Measurements from ENCODE around the gene C1orf116. TPM values are rescaled to one million over a fixed set of nuclear protein-coding genes. Genes with fewer than 3 reads are reported as not detected.

The C1orf116 gene
- total and polyA plus RNA-seq, 7 experiments from 2014 or later = 0.11 to 0.15 TPM; not detected in 5

GRCh38 chr1:207007352-207008033 lies 25.1 kb downstream of the C1orf116 start:
- POLR2A ChIA-PET = no interaction called here
- Histone ChIP-seq H3K4me3 (ENCODE audit: low read length) (no peak overlapping the region), H3K9me3 (ENCODE audit: control insufficient read depth in 2 of 3, low read length in 3 of 3) (no peaks in the 10 kb centered on the region), H3K27ac (ENCODE audit: low read depth, low read length) (no peak overlapping the region), H3K4me1 (ENCODE audit: control insufficient read depth in 2 of 2, insufficient read depth in 2 of 2, low read length in 2 of 2) (no peaks in the 10 kb centered on the region), H3K36me3 (ENCODE audit: control insufficient read depth in 2 of 3, insufficient read depth in 3 of 3, low read length in 3 of 3) (no peaks in the 10 kb centered on the region), H3K27me3 (ENCODE audit: control insufficient read depth in 2 of 2, insufficient read depth in 2 of 2, low read length in 2 of 2) (no peaks in the 10 kb centered on the region)
- Mint-ChIP-seq H3K4me3 (no peak overlapping the region), H3K27me3 (peaks cover 6 to 42% (median 14%) of the 10 kb centered on the region in 5 donors), H3K4me1 (peaks cover 0 to 8% (median 4%) of the 10 kb centered on the region in 7 donors), H3K9me3 (no peaks in the 10 kb centered on the region), H3K27ac (no peak overlapping the region), H3K36me3 (no peaks in the 10 kb centered on the region)
- ATAC-seq (no peak), DNase-seq (no peak)
- CTCF ChIA-PET = no interaction called here
- intact Hi-C loops (cut with micrococcal nuclease) = loop anchor here in 1 of 2 donors (5.0 kb wide), 1 partner anchor 70 kb away; no protein-coding TSS in a partner anchor

- H3K9me3 Mint-ChIP-seq = no peaks in the 10 kb centered on the region
- no peaks in the 10 kb centered on the region for H3K4me1 ChIP-seq (ENCODE audit: control insufficient read depth in 2 of 2, insufficient read depth in 2 of 2, low read length in 2 of 2)
- no peaks in the 10 kb centered on the region for H3K9me3 ChIP-seq (ENCODE audit: control insufficient read depth in 2 of 3, low read length in 3 of 3)
- H3K36me3 Mint-ChIP-seq = no peaks in the 10 kb centered on the region
- POLR2A ChIA-PET = no interaction called here
- H3K27me3 ChIP-seq (ENCODE audit: control insufficient read depth in 2 of 2, insufficient read depth in 2 of 2, low read length in 2 of 2) = no peaks in the 10 kb centered on the region
- H3K4me1 Mint-ChIP-seq = peaks cover 0 to 8% (median 4%) of the 10 kb centered on the region in 7 donors
- CTCF ChIA-PET = no interaction called here
- H3K27ac Mint-ChIP-seq = no peak overlapping the region
- intact Hi-C loops (cut with micrococcal nuclease) = loop anchor here in 1 of 2 donors (5.0 kb wide), 1 partner anchor 70 kb away; no protein-coding TSS in a partner anchor
- no peak overlapping the region for H3K4me3 ChIP-seq (ENCODE audit: low read length)
- DNase-seq = no peak
- H3K4me3 Mint-ChIP-seq = no peak overlapping the region
- H3K27ac ChIP-seq (ENCODE audit: low read depth, low read length) = no peak overlapping the region
- ATAC-seq = no peak
- H3K27me3 Mint-ChIP-seq = peaks cover 2 to 37% (median 8%) of the 10 kb centered on the region in 5 donors
- no peaks in the 10 kb centered on the region for H3K36me3 ChIP-seq (ENCODE audit: control insufficient read depth in 2 of 3, insufficient read depth in 3 of 3, low read length in 3 of 3)
Measured at GRCh38 chr1:207006914-207007313, 25.6 kb downstream of the C1orf116 start.

- peaks cover 0 to 30% (median 6%) of the 10 kb centered on the region in 5 donors for H3K27me3 Mint-ChIP-seq
- H3K27ac Mint-ChIP-seq = no peak overlapping the region
- H3K36me3 ChIP-seq (ENCODE audit: control insufficient read depth in 2 of 3, insufficient read depth in 3 of 3, low read length in 3 of 3) = no peaks in the 10 kb centered on the region
- H3K9me3 ChIP-seq (ENCODE audit: control insufficient read depth in 2 of 3, low read length in 3 of 3) = no peaks in the 10 kb centered on the region
- H3K4me1 ChIP-seq (ENCODE audit: control insufficient read depth in 2 of 2, insufficient read depth in 2 of 2, low read length in 2 of 2) = no peaks in the 10 kb centered on the region
- H3K9me3 Mint-ChIP-seq = no peaks in the 10 kb centered on the region
- intact Hi-C loops (cut with micrococcal nuclease) = loop anchor here in 1 of 2 donors (5.0 kb wide), 1 partner anchor 71 kb away; no protein-coding TSS in a partner anchor
- DNase-seq = no peak
- ATAC-seq = no peak
- no peak overlapping the region for H3K27ac ChIP-seq (ENCODE audit: low read depth, low read length)
- no peaks in the 10 kb centered on the region for H3K36me3 Mint-ChIP-seq
- ChIA-PET CTCF (interaction anchor here (0.8 to 1.0 kb wide), 3 partner anchors 24 to 280 kb away, joined by 3 to 4 read pairs (median 3); no protein-coding TSS in a partner anchor), POLR2A (no interaction called here)
- H3K4me3 Mint-ChIP-seq = no peak overlapping the region
- H3K27me3 ChIP-seq (ENCODE audit: control insufficient read depth in 2 of 2, insufficient read depth in 2 of 2, low read length in 2 of 2) = no peaks in the 10 kb centered on the region
- no peak overlapping the region for H3K4me3 ChIP-seq (ENCODE audit: low read length)
- H3K4me1 Mint-ChIP-seq = peaks cover 0 to 8% (median 4%) of the 10 kb centered on the region in 7 donors
Measured at GRCh38 chr1:207006083-207006482, 26.5 kb downstream of the C1orf116 start.

GRCh38 chr1:207004931-207005830 lies 27.4 kb downstream of the C1orf116 start:
- Mint-ChIP-seq H3K27me3 (peaks cover 0 to 26% (median 6%) of the 10 kb centered on the region in 5 donors), H3K4me1 (peaks cover 0 to 8% (median 4%) of the 10 kb centered on the region in 7 donors), H3K36me3 (no peaks in the 10 kb centered on the region), H3K9me3 (no peaks in the 10 kb centered on the region), H3K27ac (peak overlapping the region in 1 of 9 donors; percentile 36), H3K4me3 (peak overlapping the region in 1 of 10 donors; percentile 53)
- Histone ChIP-seq H3K27me3 (ENCODE audit: control insufficient read depth in 2 of 2, insufficient read depth in 2 of 2, low read length in 2 of 2) (no peaks in the 10 kb centered on the region), H3K36me3 (ENCODE audit: control insufficient read depth in 2 of 3, insufficient read depth in 3 of 3, low read length in 3 of 3) (no peaks in the 10 kb centered on the region), H3K4me3 (ENCODE audit: low read length) (no peak overlapping the region), H3K9me3 (ENCODE audit: control insufficient read depth in 2 of 3, low read length in 3 of 3) (no peaks in the 10 kb centered on the region), H3K4me1 (ENCODE audit: control insufficient read depth in 2 of 2, insufficient read depth in 2 of 2, low read length in 2 of 2) (no peaks in the 10 kb centered on the region), H3K27ac (ENCODE audit: low read depth, low read length) (no peak overlapping the region)
- DNase-seq (peak in 5 of 9 donors; percentile 7 to 28 (median 22)), ATAC-seq (peak; percentile 67)
- ChIA-PET POLR2A (interaction anchor here (0.6 kb wide), 1 partner anchor 177 kb away, joined by 3 read pairs; no protein-coding TSS in a partner anchor), CTCF (interaction anchor here (0.8 to 1.1 kb wide), 7 partner anchors 16 to 534 kb away, joined by 3 to 4 read pairs (median 3); partner anchors contain the start of gene IKBKE)
- intact Hi-C loops (cut with micrococcal nuclease) = loop anchor here (1.0 to 5.0 kb wide), 3 partner anchors 72 to 279 kb away; no protein-coding TSS in a partner anchor

- Mint-ChIP-seq H3K4me3 (no peak overlapping the region), H3K36me3 (no peaks in the 10 kb centered on the region), H3K9me3 (no peaks in the 10 kb centered on the region), H3K27me3 (peaks cover 0 to 28% (median 6%) of the 10 kb centered on the region in 5 donors), H3K4me1 (peaks cover 0 to 8% (median 4%) of the 10 kb centered on the region in 7 donors), H3K27ac (no peak overlapping the region)
- intact Hi-C loops (cut with micrococcal nuclease) = no loop called here
- POLR2A ChIA-PET = no interaction called here
- Histone ChIP-seq H3K27me3 (ENCODE audit: control insufficient read depth in 2 of 2, insufficient read depth in 2 of 2, low read length in 2 of 2) (no peaks in the 10 kb centered on the region), H3K36me3 (ENCODE audit: control insufficient read depth in 2 of 3, insufficient read depth in 3 of 3, low read length in 3 of 3) (no peaks in the 10 kb centered on the region), H3K9me3 (ENCODE audit: control insufficient read depth in 2 of 3, low read length in 3 of 3) (no peaks in the 10 kb centered on the region), H3K27ac (ENCODE audit: low read depth, low read length) (no peak overlapping the region), H3K4me1 (ENCODE audit: control insufficient read depth in 2 of 2, insufficient read depth in 2 of 2, low read length in 2 of 2) (no peaks in the 10 kb centered on the region), H3K4me3 (ENCODE audit: low read length) (no peak overlapping the region)
- ATAC-seq (no peak), DNase-seq (no peak)
- CTCF ChIA-PET = interaction anchor here (0.8 to 1.2 kb wide), 2 partner anchors 11 to 90 kb away, joined by 3 to 4 read pairs; no protein-coding TSS in a partner anchor
Measured at GRCh38 chr1:207003210-207003609, 29.3 kb downstream of the C1orf116 start.

- Histone ChIP-seq H3K27me3 (ENCODE audit: control insufficient read depth in 2 of 2, insufficient read depth in 2 of 2, low read length in 2 of 2) (no peaks in the 10 kb centered on the region), H3K4me1 (ENCODE audit: control insufficient read depth in 2 of 2, insufficient read depth in 2 of 2, low read length in 2 of 2) (no peaks in the 10 kb centered on the region), H3K9me3 (ENCODE audit: control insufficient read depth in 2 of 3, low read length in 3 of 3) (no peaks in the 10 kb centered on the region), H3K27ac (ENCODE audit: low read depth, low read length) (no peak overlapping the region), H3K4me3 (ENCODE audit: low read length) (no peak overlapping the region), H3K36me3 (ENCODE audit: control insufficient read depth in 2 of 3, insufficient read depth in 3 of 3, low read length in 3 of 3) (no peaks in the 10 kb centered on the region)
- intact Hi-C loops (cut with micrococcal nuclease) = no loop called here
- no peaks in the 10 kb centered on the region for H3K36me3 Mint-ChIP-seq
- no peak for ATAC-seq
- no peaks in the 10 kb centered on the region for H3K9me3 Mint-ChIP-seq
- no peak for DNase-seq
- no peak overlapping the region for H3K27ac Mint-ChIP-seq
- H3K4me3 Mint-ChIP-seq = no peak overlapping the region
- POLR2A ChIA-PET = no interaction called here
- CTCF ChIA-PET = no interaction called here
- H3K4me1 Mint-ChIP-seq = peaks cover 0 to 8% (median 4%) of the 10 kb centered on the region in 7 donors
- peaks cover 0 to 28% (median 6%) of the 10 kb centered on the region in 5 donors for H3K27me3 Mint-ChIP-seq
Measured at GRCh38 chr1:207002724-207003146, 29.8 kb downstream of the C1orf116 start.

Measured in naive thymus-derived CD4-positive, alpha-beta T cell (primary cell).